ENCODE measurements around the gene C19orf47.

C19orf47 gene

DNA sequence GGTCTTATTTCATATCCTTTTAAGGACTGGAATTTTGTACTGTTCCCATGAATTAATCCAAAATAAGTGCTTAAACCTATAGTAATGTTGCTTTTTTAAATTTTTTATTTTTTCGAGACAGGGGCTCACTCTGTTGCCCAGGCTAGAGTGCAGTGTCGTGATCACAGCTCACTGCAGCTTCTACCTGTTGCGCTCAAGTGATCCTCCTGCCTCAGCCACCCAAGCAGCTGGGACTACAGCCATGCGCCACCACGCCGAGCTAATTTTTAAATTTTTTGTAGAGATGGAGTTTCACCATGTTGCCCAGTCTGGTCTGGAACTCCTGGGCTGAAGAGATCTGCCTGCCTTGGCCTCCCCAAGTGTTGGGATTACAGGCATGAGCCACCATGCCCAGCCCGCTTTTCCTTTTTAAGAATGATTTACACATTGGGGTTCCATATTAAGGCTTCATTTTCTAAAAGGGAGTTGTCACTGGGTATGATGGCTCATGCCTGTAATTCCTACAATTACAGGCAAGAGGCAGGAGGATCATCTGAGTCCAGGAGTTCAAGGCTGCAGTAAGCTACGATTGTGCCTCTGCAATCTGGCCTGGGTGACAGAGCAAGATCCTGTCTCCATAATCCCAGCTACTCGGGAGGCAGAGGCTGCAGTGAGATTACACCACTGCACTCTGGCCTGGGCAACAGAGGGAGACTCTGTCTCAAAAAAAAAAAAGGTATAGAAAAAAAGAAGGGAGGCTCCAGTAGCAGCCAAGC, 34.8 kb downstream of the C19orf47 start:
- DNase-seq, result no peak

DNA sequence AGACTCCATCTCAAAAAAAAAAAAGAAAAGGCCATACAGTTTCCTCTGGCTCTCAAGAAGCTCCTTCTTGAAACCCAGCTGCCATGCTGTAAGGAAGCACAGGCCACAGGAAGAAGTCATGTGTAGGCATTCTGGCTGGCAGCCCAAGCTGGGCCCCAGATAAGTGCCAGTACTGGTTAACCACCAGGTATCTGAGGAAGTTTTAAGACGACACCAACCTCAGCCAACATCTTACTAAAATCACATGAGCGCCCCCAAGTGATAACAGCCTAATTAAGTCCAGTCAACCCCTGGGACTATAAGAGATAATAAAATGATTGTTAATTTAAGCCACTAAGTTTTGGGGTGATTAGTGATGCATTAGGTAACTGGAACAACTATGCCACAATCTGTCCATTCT, 35.7 kb downstream of the C19orf47 start:
- DNase-seq, result no peak

GRCh38 chr19:40309666-40310065, 38.5 kb downstream of the C19orf47 start:
- no peak for DNase-seq

- DNase-seq, result peak; percentile 87
Observed at GRCh38 chr19:40305403-40305802, 42.8 kb downstream of the C19orf47 start.

GRCh38 chr19:40304306-40304705, 43.9 kb downstream of the C19orf47 start:
- DNase-seq, result no peak

DNA sequence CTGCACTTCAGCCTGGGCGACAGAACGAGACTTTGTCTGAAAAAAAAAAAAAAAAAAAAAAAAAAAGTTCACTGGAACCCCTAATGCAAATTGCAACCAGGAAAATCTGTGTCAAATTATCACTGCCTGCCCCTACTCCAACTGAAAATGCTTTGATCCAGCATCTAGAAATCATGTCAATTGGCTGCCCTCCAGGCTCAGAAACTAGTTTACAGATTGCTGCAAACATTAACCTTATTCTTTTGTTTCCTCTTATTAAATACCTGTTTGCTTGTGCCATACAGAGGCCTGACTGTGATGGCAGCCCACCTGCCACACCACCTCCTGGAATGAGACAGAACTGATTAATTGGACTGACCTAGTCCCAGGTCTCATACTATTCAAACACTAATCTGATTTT, 44.4 kb downstream of the C19orf47 start:
- DNase-seq, result no peak

DNA sequence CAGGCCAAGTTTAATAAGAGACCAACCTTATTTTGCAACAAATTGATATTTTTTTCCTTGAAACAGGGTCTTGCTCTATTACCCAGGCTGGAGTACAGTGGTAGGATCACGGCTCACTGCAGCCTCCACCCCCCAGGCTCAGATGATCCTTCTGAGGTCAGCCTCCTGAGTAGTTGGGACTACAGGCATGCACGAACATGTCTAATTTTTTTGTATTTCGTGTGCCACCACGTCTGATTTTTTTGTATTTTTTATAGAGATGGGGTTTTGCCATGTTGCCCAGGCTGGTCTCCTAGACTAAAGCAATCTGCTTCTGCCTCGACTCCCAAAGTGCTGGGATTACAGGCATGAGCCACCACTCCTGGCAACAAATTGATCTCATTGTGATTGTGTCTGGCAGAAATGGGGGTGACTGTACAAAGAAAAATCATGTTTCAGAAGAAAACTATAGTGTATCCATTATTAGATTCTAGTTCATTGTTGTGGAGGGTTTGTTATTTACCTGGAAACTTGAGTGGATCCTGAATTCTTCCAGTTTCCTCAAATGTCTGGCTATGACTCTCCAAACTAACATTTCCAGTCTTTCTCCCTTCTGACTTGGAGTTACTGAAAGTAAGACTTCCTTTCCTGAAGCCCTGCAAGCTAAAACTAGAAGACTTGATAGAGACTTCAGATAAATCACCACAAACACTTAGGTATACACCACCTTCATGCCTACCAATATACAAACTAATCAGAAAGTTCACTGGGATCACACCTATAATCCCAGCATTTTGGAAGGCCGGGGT, 45.8 kb downstream of the C19orf47 start:
- DNase-seq, result no peak

DNA sequence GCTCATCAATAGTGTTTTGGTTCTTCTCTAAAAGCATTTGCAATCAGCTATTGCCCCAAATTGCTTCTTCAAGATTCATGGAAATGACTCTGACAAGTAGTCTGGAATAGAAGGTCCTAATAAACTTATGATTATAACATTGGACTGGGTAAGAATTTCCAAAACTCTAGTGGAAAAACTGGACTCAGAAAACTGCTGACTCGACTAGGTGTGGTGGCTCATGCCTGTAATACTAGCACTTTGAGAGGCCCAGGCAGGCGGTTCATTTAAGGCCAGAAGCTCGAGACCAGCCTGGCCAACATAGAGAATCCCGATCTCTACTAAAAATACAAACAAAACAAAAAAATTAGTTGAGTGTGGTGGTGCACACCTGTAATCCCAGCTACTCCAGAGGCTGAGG, 47.5 kb downstream of the C19orf47 start:
- no peak for DNase-seq

DNA sequence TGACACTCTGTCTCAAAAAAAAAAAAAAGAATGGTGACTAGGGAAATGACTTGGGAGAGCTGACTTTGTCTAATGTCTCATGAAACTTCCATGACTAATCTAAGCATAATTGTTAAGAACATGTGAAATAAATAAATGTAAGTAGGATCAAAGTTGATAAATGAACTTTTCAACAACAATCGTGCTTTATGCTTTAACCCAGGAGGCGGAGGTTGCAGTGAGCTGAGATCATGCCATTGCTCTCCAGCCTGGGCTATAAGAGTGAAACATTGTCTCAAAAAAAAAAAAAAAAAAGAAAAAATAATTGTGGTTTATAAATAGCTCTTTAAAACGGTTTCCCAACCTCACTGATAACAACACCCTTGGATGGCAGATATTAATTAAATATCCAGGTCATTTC, 50.2 kb downstream of the C19orf47 start:
- no peak for DNase-seq

GRCh38 chr19:40294560-40294959, 53.6 kb downstream of the C19orf47 start:
- DNase-seq, result no peak

- DNase-seq, result no peak
Observed at GRCh38 chr19:40286971-40287421, 61.2 kb downstream of the C19orf47 start.

GRCh38 chr19:40286235-40286970, 61.8 kb downstream of the C19orf47 start:
- no peak for DNase-seq

GRCh38 chr19:40285353-40286234, 62.6 kb downstream of the C19orf47 start:
- DNase-seq, result peak; percentile 100

- peak; percentile 93 for DNase-seq
Observed at GRCh38 chr19:40284501-40285352, 63.5 kb downstream of the C19orf47 start, which contains the start of gene AKT2. Gene AKT2, minus strand, starts transcription at chr19:40285345. Its CDS starts 20,078 bp downstream, at chr19:40265267.

- no peak for DNase-seq
Observed at GRCh38 chr19:40284251-40284500, 64.0 kb downstream of the C19orf47 start.

- no peak for DNase-seq
Observed at GRCh38 chr19:40283414-40284250, 64.6 kb downstream of the C19orf47 start.

DNA sequence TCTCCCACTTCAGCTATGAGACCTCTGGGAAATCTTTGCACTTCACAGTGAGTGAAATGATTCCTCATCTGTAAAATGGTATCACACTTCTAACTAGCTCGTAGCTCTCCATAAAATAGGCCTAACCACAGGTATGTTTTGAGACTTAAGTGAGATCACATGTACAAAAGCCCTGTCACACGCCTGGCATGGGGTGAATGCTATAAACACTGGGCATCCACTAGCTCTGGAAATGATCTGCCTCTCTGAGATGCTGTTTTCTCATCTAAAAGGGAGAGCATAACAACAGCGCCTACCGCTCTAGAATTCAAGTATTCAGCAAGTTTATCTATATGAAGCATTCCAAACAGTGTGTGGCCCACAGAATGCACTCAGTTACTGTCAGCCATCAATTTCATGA, 65.3 kb downstream of the C19orf47 start:
- no peak for DNase-seq

DNA sequence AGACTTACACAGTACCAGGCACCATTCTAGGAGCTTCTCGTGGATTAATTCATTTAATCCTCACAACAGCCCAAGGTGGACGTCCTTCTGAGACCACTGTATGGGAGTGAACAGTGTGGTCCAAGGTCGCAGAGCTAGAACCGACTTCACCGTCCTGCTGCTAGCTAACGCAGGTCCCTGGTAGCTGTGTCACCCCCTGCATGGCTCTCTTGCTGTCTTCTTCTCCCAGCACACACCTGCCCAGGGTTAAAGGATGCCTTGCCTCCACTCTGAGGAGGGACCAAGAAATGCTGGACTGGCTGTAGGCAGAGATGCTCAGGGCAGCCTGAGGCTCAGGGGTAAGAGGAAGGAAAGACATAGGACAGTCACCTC, 66.0 kb downstream of the C19orf47 start:
- no peak for DNase-seq

DNA sequence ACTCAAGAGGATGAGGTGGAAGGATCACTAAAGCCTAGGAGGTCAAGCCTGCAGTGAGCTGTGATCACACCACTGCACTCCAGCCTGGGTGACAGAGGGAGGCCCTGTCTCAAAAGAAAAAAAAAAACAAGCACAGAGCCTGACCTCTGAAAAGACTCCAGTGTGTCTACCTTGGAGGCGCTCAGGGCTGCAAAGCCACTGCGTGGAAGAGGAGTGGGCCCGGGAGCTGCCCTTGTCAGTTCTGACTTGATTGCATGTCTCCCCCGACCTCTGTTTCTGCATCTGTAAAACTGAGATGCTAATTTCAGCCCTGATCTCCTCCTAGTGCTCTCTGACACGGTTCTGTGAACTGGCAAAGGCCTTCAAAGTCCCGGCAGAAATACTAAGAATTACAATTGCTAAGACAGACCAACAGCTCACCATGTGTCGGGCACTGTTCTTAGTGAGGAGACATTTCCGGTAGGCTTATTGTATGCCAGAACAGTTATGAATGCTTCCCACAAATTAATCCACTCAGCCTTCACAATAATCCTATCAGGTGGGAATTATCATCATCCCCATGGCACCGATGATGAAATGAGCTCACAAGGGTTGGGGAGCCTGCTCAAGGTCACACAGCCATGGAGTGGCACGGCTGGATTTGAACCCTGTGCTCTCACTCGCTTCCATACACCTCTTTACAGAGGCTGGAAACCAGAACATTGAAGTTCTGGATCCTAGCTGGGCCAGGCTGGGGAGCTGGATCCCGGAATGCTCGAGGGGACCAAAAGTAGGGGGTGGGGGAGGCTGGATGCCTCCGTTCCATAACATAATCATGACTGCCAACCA, 66.6 kb downstream of the C19orf47 start:
- DNase-seq, result no peak
